Chondrocyte (in vitro differentiated cells): ENCODE data around the gene VASH2. TPM values are rescaled to one million over a fixed set of nuclear protein-coding genes. Genes with fewer than 3 reads are reported as not detected.
"Not testable (repeated sequence)": the region's sequence is repeated elsewhere in the genome, so short reads cannot be mapped to it uniquely, and the experiment has no call there.

ENCODE experiments used
- DNase-seq: peaks from one replicate; pipeline ENCODE4 v3.0.0; 2021; ENCODE audit warnings: mixed read lengths, low spot score
- H3K27ac Mint-ChIP-seq: one replicate; pipeline ENCODE4 v1.8.0; 2021; ENCODE audit warnings: mild to moderate bottlenecking, moderate library complexity, mixed read lengths; ENCODE audit not compliant: unreplicated experiment
- H3K27me3 Mint-ChIP-seq: 2 replicates; pipeline ENCODE4 v1.8.0; 2021; ENCODE audit warnings: low read depth, mixed read lengths
- H3K36me3 Mint-ChIP-seq: 2 replicates; pipeline ENCODE4 v1.8.0; 2021; ENCODE audit warnings: low read depth, mixed read lengths
- H3K4me1 Mint-ChIP-seq: 2 replicates; pipeline ENCODE4 v1.8.0; 2021; ENCODE audit warnings: low read depth, mild to moderate bottlenecking, mixed read lengths
- H3K4me3 Mint-ChIP-seq: one replicate; pipeline ENCODE4 v1.8.0; 2021; ENCODE audit warnings: mild to moderate bottlenecking, moderate library complexity, mixed read lengths; ENCODE audit not compliant: unreplicated experiment
- H3K9me3 Mint-ChIP-seq: 2 replicates; pipeline ENCODE4 v1.8.0; 2021; ENCODE audit warnings: low read depth, mixed read lengths
- CTCF ChIP-seq: fragments of 200-600 bp; sonication (generic); IDR thresholded peaks from 2 replicates; pipeline ENCODE4 v1.5.0; 2021; ENCODE audit warnings: antibody characterized with exemption, mild to moderate bottlenecking, moderate library complexity
- total RNA-seq: library from RNA; stranded (reverse); gene quantifications from 3 replicates; pipeline ENCODE4 v1.2.1, GENCODE V29; 2021

VASH2 gene
- total RNA-seq, 1 donor from 2014 or later: 2.3 TPM

GRCh38 chr1:212987702-212988322 is 37.5 kb downstream of the VASH2 start:
- no peak overlapping the region for H3K27ac Mint-ChIP-seq
- no peak for TF ChIP-seq CTCF
- no peaks in the 10 kb centered on the region for H3K27me3 Mint-ChIP-seq
- H3K4me1 Mint-ChIP-seq: no peaks in the 10 kb centered on the region
- no peak overlapping the region for H3K4me3 Mint-ChIP-seq
- no peaks in the 10 kb centered on the region for H3K9me3 Mint-ChIP-seq
- no peak for DNase-seq
- H3K36me3 Mint-ChIP-seq: peaks cover 7% of the 10 kb centered on the region

GRCh38 chr1:212990276-212990675 is 39.9 kb downstream of the VASH2 start:
- Mint-ChIP-seq H3K27me3 (no peaks in the 10 kb centered on the region), H3K9me3 (no peaks in the 10 kb centered on the region), H3K4me3 (no peak overlapping the region), H3K4me1 (no peaks in the 10 kb centered on the region), H3K36me3 (peaks cover 7% of the 10 kb centered on the region), H3K27ac (no peak overlapping the region)
- no peak for DNase-seq
- no peak for TF ChIP-seq CTCF

GRCh38 chr1:212993960-212994359 is 43.6 kb downstream of the VASH2 start:
- not testable (repeated sequence) for DNase-seq, H3K9me3 Mint-ChIP-seq, H3K4me3 Mint-ChIP-seq, H3K27me3 Mint-ChIP-seq, H3K27ac Mint-ChIP-seq, H3K4me1 Mint-ChIP-seq
- H3K36me3 Mint-ChIP-seq: peaks cover 14% of the 10 kb centered on the region

GRCh38 chr1:212994926-212995325 is 44.6 kb downstream of the VASH2 start:
- peaks cover 16% of the 10 kb centered on the region for H3K36me3 Mint-ChIP-seq
- H3K4me3 Mint-ChIP-seq: no peak overlapping the region
- DNase-seq: no peak
- H3K9me3 Mint-ChIP-seq: no peaks in the 10 kb centered on the region
- peak overlapping the region; percentile 22 for H3K27ac Mint-ChIP-seq
- no peaks in the 10 kb centered on the region for H3K4me1 Mint-ChIP-seq
- H3K27me3 Mint-ChIP-seq: no peaks in the 10 kb centered on the region
- no peak for TF ChIP-seq CTCF

GRCh38 chr1:213003256-213003655 is 52.9 kb downstream of the VASH2 start:
- H3K27ac Mint-ChIP-seq: no peak overlapping the region
- no peaks in the 10 kb centered on the region for H3K4me1 Mint-ChIP-seq
- no peak overlapping the region for H3K4me3 Mint-ChIP-seq
- H3K9me3 Mint-ChIP-seq: no peaks in the 10 kb centered on the region
- H3K27me3 Mint-ChIP-seq: no peaks in the 10 kb centered on the region
- peaks cover 18% of the 10 kb centered on the region for H3K36me3 Mint-ChIP-seq
- TF ChIP-seq CTCF: no peak
- no peak for DNase-seq

- H3K27me3 Mint-ChIP-seq: no peaks in the 10 kb centered on the region
- DNase-seq: no peak
- peaks cover 7% of the 10 kb centered on the region for H3K4me1 Mint-ChIP-seq
- H3K36me3 Mint-ChIP-seq: peaks cover 12% of the 10 kb centered on the region
- H3K4me3 Mint-ChIP-seq: no peak overlapping the region
- no peak overlapping the region for H3K27ac Mint-ChIP-seq
- TF ChIP-seq CTCF: no peak
- H3K9me3 Mint-ChIP-seq: no peaks in the 10 kb centered on the region
Measured at GRCh38 chr1:213008564-213008963, 58.2 kb downstream of the VASH2 start.
